Lung (tissue), 11 donors: Measurements from ENCODE around the gene TRIM50. TPM values are rescaled to one million over a fixed set of nuclear protein-coding genes. Genes with fewer than 3 reads are reported as not detected.
"Not testable (repeated sequence)": the region's sequence is repeated elsewhere in the genome, so short reads cannot be mapped to it uniquely, and the experiment has no call there.

Experiments used
- ATAC-seq: fragments of 200-7000 bp; cut with Tn5 transposase; one replicate; pipeline ENCODE4 v1.9.1; 2020; ENCODE audit warnings: moderate number of reproducible peaks; ENCODE audit not compliant: insufficient read depth, low FRiP score
- DNase-seq, 3 donors: peaks; one replicate each; pipeline ENCODE4 v3.0.0-alpha.2; 2013 to 2017
- H3K27ac ChIP-seq, 2 donors: one replicate each; pipeline ENCODE4 v1.5.1; 2013; ENCODE audit warnings: mild to moderate bottlenecking in 2 of 2, moderate library complexity in 2 of 2, control low read depth in 1 of 2, inconsistent platforms in 1 of 2, low read depth in 1 of 2, low read length in 1 of 2
- H3K27me3 ChIP-seq, 3 donors: one replicate each; pipeline ENCODE4 v1.5.1; 2013; ENCODE audit warnings: low read length in 2 of 3; ENCODE audit not compliant: control insufficient read depth in 3 of 3, insufficient read depth in 3 of 3
- H3K36me3 ChIP-seq, 4 donors: one replicate each; pipeline ENCODE4 v1.5.1; 2013; ENCODE audit warnings: low read length in 4 of 4, mild to moderate bottlenecking in 1 of 4, moderate library complexity in 1 of 4; ENCODE audit not compliant: control insufficient read depth in 4 of 4, insufficient read depth in 4 of 4
- H3K4me1 ChIP-seq, 5 donors: one replicate each; pipeline ENCODE4 v1.5.1; 2013; ENCODE audit warnings: low read length in 5 of 5, mild to moderate bottlenecking in 2 of 5, moderate library complexity in 1 of 5; ENCODE audit not compliant: control insufficient read depth in 5 of 5, insufficient read depth in 5 of 5
- H3K4me3 ChIP-seq: one replicate; pipeline ENCODE4 v1.5.1; 2013; ENCODE audit warnings: mild to moderate bottlenecking, control low read depth, moderate library complexity
- H3K9ac ChIP-seq, 2 donors: one replicate each; pipeline ENCODE4 v1.5.1; 2013; ENCODE audit warnings: low read length in 2 of 2, control low read depth in 1 of 2; ENCODE audit not compliant: insufficient read depth in 1 of 2
- H3K9me3 ChIP-seq, 4 donors: one replicate each; pipeline ENCODE4 v1.5.1; 2013; ENCODE audit warnings: low read length in 3 of 4, mild to moderate bottlenecking in 1 of 4, moderate library complexity in 1 of 4; ENCODE audit not compliant: control insufficient read depth in 4 of 4, insufficient read depth in 3 of 4
- WGBS, 2 donors: extraction: QIAGEN DNeasy Blood & Tissue Kit; methylation state at CpG; one replicate each; pipeline ENCODE4 v1.1.7; 2013; 5-methylcytosine and 5-hydroxymethylcytosine counted together
- polyA plus RNA-seq, 2 donors: library from polyadenylated mRNA; stranded (reverse); fragments of 200-250 nt; gene quantifications; one replicate each; pipeline ENCODE4 v1.2.1, GENCODE V29; 2013
- small RNA-seq: library from RNA; depleted of rRNA; stranded (forward); fragments of <200 nt; gene quantifications from one replicate; pipeline ENCODE3, GENCODE V24; 2014; ENCODE audit warnings: low replicate concordance
- total RNA-seq, 2 donors: library from RNA; depleted of rRNA in 1 of 2; stranded (reverse); fragments of >200 nt in 1 of 2; gene quantifications; one replicate each; pipeline ENCODE4 v1.2.1, GENCODE V29; 2014 to 2021
- donor health status: Bipolar disorder and iron deficiency.
- donor health status: healthy.
- donor health status: DM: yes; HTN: yes; CAD: no.

The TRIM50 gene
- total and polyA plus RNA-seq, 4 donors = 0.02 to 0.34 (median 0.08) TPM; not detected in 1

DNA sequence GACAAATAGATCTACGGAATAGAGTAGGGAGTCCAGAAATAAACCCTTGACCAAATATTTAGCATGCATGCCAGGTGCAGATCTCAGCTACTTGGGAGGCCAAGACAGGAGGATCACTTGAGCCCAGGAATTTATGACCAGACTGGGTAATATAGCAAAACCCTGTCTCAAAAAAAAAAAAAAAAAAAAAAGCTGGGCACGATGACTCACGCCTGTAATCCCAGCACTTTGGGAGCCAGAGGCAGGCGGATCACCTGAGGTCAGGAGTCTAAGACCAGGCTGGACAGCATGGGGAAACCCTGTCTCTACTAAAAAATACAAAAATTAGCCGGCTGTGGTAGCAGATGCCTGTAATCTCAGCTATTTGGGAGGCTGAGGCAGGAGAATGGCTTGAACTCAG is 50.7 kb downstream of the TRIM50 start:
- not testable (repeated sequence) for ATAC-seq

DNA sequence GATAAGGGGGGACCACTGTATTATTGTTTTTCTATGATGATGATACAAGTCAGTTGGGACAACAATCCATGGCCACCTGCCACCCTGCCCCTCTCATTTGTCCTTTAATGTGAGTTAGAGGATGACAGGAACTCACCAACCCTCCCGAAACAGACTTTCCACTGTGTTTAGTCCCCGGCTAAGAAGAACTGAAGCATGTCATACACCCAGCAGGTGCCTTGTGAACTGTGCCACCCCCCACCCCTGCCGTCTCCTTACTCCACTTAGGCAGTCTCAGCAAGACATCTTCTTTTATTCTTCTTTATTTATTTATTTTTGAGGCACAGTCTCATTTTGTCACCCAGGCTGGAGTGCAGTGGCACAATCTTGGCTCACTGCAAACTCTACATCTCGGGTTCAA is 60.1 kb downstream of the TRIM50 start:
- WGBS, 2 donors = 92 to 96% methylated on average over 3 of the region's 4 CpGs
- DNase-seq, H3K4me1 ChIP-seq, H3K9ac ChIP-seq, H3K27me3 ChIP-seq, H3K36me3 ChIP-seq, H3K9me3 ChIP-seq, H3K4me3 ChIP-seq, ATAC-seq: not testable (repeated sequence)
- peak overlapping the region in 1 of 2 donors; percentile 45 for H3K27ac ChIP-seq

More for the DNA sequence above, 50.7 kb downstream of the TRIM50 start:
- H3K27me3 ChIP-seq, H3K9me3 ChIP-seq, H3K27ac ChIP-seq, H3K36me3 ChIP-seq, H3K9ac ChIP-seq, H3K4me3 ChIP-seq, DNase-seq, H3K4me1 ChIP-seq: not testable (repeated sequence)
- 59 to 92% methylated on average over 1 of the region's 5 CpGs for WGBS, 2 donors

DNA sequence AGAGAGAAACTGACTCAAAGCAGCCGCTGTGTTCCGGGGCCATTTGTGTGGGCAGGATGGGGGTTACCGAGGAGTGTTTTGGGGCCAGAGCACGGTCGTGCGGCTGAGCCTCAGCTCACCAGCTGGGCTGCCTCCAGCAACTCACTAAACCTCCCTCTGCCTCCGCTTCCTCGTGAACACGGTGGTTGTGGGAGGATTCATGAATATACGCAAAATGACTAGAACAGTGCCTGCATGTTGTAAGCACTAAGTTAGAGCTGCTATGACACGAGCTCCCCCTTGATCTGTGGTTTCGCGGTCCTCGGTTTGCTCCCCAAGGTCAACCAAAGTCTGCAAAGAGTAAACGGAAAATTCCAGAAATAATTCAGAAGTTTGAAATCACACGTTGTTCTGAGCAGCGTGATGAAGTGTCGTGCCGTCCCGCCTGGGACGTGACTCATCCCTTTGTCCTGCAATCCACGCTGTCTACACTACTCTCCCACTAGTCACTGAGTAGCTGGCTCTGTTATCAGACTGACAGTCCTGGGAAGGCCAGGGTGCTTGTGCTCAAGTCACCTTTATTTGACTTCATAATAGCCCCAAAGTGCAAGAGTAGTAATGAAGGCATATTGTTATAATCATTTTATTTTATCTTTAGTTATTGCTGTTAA is 61.0 kb downstream of the TRIM50 start:
- not testable (repeated sequence) for H3K4me1 ChIP-seq, H3K9ac ChIP-seq, H3K36me3 ChIP-seq, H3K9me3 ChIP-seq, H3K4me3 ChIP-seq, ATAC-seq, H3K27me3 ChIP-seq, H3K27ac ChIP-seq, DNase-seq
- no CpG with 5 or more reads among the region's 22 CpGs for WGBS, 2 donors

Small RNAs within 50 kb of the gene (small RNA-seq; reads per million reads assigned to genes)
- gene RNU6-1080P = not detected

Other genes starting within 250 kb of the TRIM50 start
- under 1 TPM in 1 of 2 donors, not detected in 1; 0.11 TPM for gene SPDYE9, start 242.0 kb downstream of the TRIM50 start, total RNA-seq
- gene SPDYE9, start 242.0 kb downstream of the TRIM50 start, polyA plus RNA-seq = not detected
- 10 to 100 TPM; 14.9 to 30.1 TPM for gene NSUN5, start 19.3 kb downstream of the TRIM50 start, total RNA-seq
- 10 to 100 TPM; 25.4 to 35.3 TPM for gene NSUN5, start 19.3 kb downstream of the TRIM50 start, polyA plus RNA-seq
- 1 to 10 TPM in 1 of 2 donors, not detected in 1; 1.5 TPM for gene FKBP6, start 79 bp upstream of the TRIM50 start, total RNA-seq
- gene FKBP6, start 79 bp upstream of the TRIM50 start, polyA plus RNA-seq = under 1 TPM in 1 of 2 donors, not detected in 1; 0.08 TPM
- under 1 TPM; 0.17 to 0.37 TPM for gene FZD9, start 105.7 kb upstream of the TRIM50 start, total RNA-seq
- gene FZD9, start 105.7 kb upstream of the TRIM50 start, polyA plus RNA-seq = under 1 TPM; 0.24 to 0.69 TPM
- 10 to 100 TPM; 45.8 to 65.0 TPM for gene BAZ1B, start 194.2 kb upstream of the TRIM50 start, total RNA-seq
- gene BAZ1B, start 194.2 kb upstream of the TRIM50 start, polyA plus RNA-seq = 10 to 100 TPM; 19.9 to 20.1 TPM
- gene BCL7B, start 229.6 kb upstream of the TRIM50 start, total RNA-seq = 10 to 100 TPM; 17.7 to 58.6 TPM
- 10 to 100 TPM; 62.7 to 71.0 TPM for gene BCL7B, start 229.6 kb upstream of the TRIM50 start, polyA plus RNA-seq